Cerebellar nuclear complex (tissue), 1 donor: Measurements from ENCODE around the gene FSHB.
"Not testable (repeated sequence)": the region's sequence is repeated elsewhere in the genome, so short reads cannot be mapped to it uniquely, and the experiment has no call there.

Experiments
- DNase-seq, 2 experiments: peaks; one replicate each; lab custom pipeline; 2025; lab: John Stamatoyannopoulos, UW

Gene FSHB

DNA sequence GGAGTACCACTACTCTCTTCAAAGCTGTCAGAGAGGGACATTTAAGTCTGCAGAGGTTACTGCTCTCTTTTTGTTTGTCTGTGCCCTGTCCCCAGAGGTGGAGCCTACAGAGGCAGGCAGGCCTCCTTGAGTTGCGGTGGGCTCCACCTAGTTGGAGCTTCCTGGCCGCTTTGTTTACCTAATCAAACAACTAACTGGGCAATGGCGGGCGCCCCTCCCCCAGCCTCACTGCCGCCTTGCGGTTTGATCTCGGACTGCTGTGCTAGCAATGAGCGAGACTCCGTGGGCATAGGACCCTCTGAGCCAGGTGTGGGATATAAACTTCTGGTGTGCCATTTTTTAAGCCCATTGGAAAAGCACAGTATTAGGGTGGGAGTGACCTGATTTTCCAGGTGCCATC is 37.8 kb downstream of the FSHB start:
- DNase-seq = not testable (repeated sequence)

DNA sequence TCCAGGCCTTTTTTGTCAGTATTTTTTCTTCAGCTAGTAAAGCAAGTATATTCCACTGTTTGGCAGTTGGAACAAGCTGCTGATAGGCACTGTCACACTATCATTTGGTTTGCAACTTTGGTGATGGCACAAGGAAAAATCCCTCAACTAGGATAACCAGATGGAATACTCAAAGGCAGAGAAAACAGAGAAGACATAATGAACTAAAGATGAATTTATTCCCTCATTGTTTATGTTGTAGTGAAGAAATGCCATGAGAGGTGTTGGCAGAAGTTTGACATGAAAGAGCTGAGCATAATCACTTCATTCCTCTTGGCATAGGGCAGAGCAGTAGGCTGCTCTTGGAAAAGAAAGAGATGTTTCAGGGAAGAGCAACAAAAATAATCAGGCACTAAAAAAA is 39.9 kb downstream of the FSHB start:
- DNase-seq = no peak

DNA sequence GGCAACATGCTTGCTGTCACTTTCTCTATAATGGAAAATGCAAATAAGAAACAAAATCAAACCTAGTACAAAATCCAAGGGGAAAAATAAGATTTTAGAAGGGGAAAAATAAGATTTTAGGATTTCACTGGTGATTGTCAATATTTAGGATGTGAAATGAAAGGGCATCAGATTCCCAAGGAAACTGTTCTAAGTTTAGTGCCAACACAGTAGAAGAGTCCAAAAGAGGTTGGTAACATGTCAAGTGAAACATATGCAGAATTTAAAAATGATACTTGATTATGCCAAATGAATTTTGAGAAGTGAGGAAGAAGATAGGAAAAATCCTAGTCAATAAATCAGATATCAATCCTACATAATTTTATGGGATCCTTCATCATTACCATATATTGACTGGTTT is 46.4 kb downstream of the FSHB start:
- no peak for DNase-seq

DNA sequence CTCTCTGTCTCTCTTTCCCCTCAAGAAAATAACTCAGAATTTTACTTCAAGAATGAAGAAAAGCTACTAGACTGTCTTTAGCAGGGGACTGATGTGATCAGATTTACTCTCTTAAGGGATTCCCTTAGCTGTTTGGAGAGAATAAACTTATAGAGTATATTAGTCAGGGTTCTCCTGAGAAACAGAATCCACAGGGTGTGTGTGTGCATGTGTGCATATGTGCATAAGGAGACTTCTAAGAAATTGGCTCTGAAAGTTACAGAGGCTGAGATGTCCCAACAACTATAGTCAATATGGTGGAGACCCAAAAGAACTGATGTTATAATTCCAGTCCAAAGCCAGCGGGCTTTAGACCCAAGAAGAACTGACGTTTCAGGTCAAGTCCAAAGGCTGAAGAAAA is 49.0 kb downstream of the FSHB start:
- DNase-seq = no peak

DNA sequence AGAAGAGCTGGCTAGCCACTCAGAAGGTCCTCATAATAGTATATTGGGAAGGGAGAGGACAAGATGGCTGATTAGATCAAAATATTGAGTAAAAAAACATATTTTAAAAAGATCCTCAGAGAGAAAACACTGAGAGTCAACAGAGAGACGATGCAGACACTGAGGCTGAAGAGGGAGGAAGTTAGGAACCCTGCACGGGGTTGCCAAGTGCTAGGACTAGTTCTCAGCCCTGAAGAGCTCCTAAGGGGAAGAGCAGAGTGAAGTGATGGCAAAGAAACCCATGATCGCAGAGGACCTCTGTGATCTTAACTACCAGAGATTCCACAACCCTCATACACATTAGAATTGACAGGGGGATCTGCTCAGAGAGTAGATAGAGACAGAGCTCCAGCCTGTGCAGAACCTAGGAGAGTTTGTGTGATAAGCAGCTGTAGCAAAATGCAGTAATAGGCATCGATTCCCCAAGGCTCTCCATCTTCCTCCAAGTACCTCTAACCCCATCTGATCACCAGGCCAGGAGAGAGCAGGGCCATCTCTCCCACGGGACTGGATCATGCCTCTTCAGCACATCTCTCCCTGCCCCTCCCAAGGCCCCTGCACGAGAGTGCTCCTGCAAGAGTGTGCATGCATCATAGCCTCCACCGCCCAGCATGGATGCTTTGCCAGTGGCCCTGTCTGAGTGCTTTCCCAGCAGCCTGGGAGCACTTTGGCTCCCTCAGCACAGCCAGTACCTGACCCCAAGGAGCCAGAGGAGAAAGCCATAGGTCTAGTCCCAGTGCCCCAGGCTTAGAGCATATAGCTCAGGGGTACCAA is 50.9 kb downstream of the FSHB start:
- no peak for DNase-seq

DNA sequence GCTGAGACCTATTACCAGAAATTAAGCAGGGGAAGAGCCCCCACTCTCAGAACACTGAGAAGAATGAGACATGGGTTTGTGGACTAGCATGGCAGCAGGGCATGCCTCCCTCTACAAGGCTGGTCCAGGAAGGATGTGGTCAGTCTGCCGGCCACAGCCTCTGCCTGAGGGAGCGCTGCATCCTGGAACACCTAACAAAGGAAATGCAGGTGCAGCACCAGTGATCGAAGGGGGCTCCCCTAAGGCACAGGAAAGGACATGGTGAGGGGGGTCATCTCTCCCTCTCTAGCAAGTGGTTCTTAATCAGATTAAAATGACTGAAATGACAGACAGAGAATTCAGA is 51.4 kb downstream of the FSHB start:
- no peak for DNase-seq
